OCI-LY7 (cell line): Measurements from ENCODE around the gene GALNT17. TPM values are rescaled to one million over a fixed set of nuclear protein-coding genes. Genes with fewer than 3 reads are reported as not detected.

Experiments used
- BruUV-seq: library from RNA; stranded (reverse); fragments of 400-500 nt; replicated peaks from 2 replicates; lab custom pipeline; 2021; lab: Mats Ljungman, UMichigan
- CTCF ChIA-PET: fragments of 300-600 bp; sonication (Branson Sonifier 250); formaldehyde crosslinking; loops from one replicate; lab custom pipeline; 2022; ENCODE audit warnings: antibody characterized with exemption; ENCODE audit not compliant: unreplicated experiment; lab: Charles Lee
- POLR2A ChIA-PET: fragments of 300-600 bp; sonication (Branson Sonifier 250); formaldehyde crosslinking; loops from one replicate; lab custom pipeline; 2022; ENCODE audit warnings: antibody characterized with exemption; lab: Charles Lee
- DNase-seq: peaks from one replicate; pipeline ENCODE4 v3.0.0-alpha.2; 2015; ENCODE audit warnings: low spot score
- H2AFZ ChIP-seq: fragments of 200-600 bp; sonication (generic), shearing (Covaris generic); 2 replicates; pipeline ENCODE4 v1.6.1; 2014; ENCODE audit warnings: mild to moderate bottlenecking, antibody characterized with exemption, low read length, moderate library complexity
- H3K27ac ChIP-seq: fragments of 200-600 bp; sonication (generic); 2 replicates; pipeline ENCODE4 v1.5.1; 2014; ENCODE audit warnings: mixed run types, low read depth, mild to moderate bottlenecking, moderate library complexity, low read length, inconsistent platforms; ENCODE audit not compliant: poor library complexity, severe bottlenecking
- H3K36me3 ChIP-seq: fragments of 200-600 bp; sonication (generic); 2 replicates; pipeline ENCODE4 v1.6.1; 2014; ENCODE audit warnings: mild to moderate bottlenecking, antibody characterized with exemption, low read length, moderate library complexity, mixed read lengths; ENCODE audit not compliant: insufficient read depth
- H3K4me1 ChIP-seq: fragments of 200-600 bp; sonication (generic); 2 replicates; pipeline ENCODE4 v1.5.1; 2014; ENCODE audit warnings: mild to moderate bottlenecking, low read length; ENCODE audit not compliant: insufficient read depth, poor library complexity, severe bottlenecking
- H3K4me2 ChIP-seq: fragments of 200-600 bp; sonication (generic); 2 replicates; pipeline ENCODE4 v1.6.1; 2014; ENCODE audit warnings: mild to moderate bottlenecking, low read length
- H3K4me3 ChIP-seq: fragments of 200-600 bp; sonication (generic); 2 replicates; pipeline ENCODE4 v1.5.1; 2014; ENCODE audit warnings: mild to moderate bottlenecking, low read depth, low read length; ENCODE audit not compliant: poor library complexity, severe bottlenecking
- H3K79me2 ChIP-seq: fragments of 200-600 bp; sonication (generic); 2 replicates; pipeline ENCODE4 v1.6.1; 2016; ENCODE audit warnings: low read depth, mild to moderate bottlenecking, low read length, moderate library complexity, mixed read lengths; ENCODE audit not compliant: insufficient read depth
- H3K9me2 ChIP-seq: fragments of 200-600 bp; sonication (generic); 2 replicates; pipeline ENCODE4 v1.6.1; 2016; ENCODE audit warnings: mild to moderate bottlenecking, low read length, mixed read lengths; ENCODE audit not compliant: insufficient read depth
- H3K9me3 ChIP-seq: fragments of 200-600 bp; sonication (generic); 2 replicates; pipeline ENCODE4 v1.6.1; 2014; ENCODE audit warnings: mild to moderate bottlenecking, mixed run types, low read length, mixed read lengths
- H4K20me1 ChIP-seq: fragments of 200-600 bp; sonication (generic); 2 replicates; pipeline ENCODE4 v1.6.1; 2014; ENCODE audit warnings: mild to moderate bottlenecking, antibody characterized with exemption, low read length, moderate library complexity, mixed read lengths; ENCODE audit not compliant: insufficient read depth
- EZH2phosphoT487 ChIP-seq: fragments of 200-600 bp; sonication (generic); IDR thresholded peaks from 2 replicates; pipeline ENCODE4 v1.6.1; 2018; ENCODE audit warnings: low read depth, borderline replicate concordance, mild to moderate bottlenecking, mixed run types, antibody characterized with exemption, low read length, moderate library complexity, mixed read lengths
- intact Hi-C: fragments of 100-400 bp; cut with micrococcal nuclease; formaldehyde crosslinking; loops from one replicate; pipeline ENCODE4 v1.10.0; 2022; ENCODE audit not compliant: unreplicated experiment
- total RNA-seq, 2 experiments: library from RNA; depleted of rRNA in 1 of 2; stranded (reverse); fragments of >200 nt in 1 of 2; shearing (Covaris generic) in 1 of 2; gene quantifications; 2 replicates each; pipeline ENCODE4 v1.2.3, GENCODE V29; 2014 to 2022
- TF ChIP-seq, protein P1 (sequence below): fragments of 200-600 bp; sonication (generic); conservative IDR thresholded peaks from 2 replicates; pipeline ENCODE4 v1.5.1; 2014; ENCODE audit warnings: mild to moderate bottlenecking, antibody characterized with exemption, low read length, moderate library complexity, mixed read lengths

GALNT17 gene
- total RNA-seq, 2 experiments from 2014 or later, result not detected

DNA sequence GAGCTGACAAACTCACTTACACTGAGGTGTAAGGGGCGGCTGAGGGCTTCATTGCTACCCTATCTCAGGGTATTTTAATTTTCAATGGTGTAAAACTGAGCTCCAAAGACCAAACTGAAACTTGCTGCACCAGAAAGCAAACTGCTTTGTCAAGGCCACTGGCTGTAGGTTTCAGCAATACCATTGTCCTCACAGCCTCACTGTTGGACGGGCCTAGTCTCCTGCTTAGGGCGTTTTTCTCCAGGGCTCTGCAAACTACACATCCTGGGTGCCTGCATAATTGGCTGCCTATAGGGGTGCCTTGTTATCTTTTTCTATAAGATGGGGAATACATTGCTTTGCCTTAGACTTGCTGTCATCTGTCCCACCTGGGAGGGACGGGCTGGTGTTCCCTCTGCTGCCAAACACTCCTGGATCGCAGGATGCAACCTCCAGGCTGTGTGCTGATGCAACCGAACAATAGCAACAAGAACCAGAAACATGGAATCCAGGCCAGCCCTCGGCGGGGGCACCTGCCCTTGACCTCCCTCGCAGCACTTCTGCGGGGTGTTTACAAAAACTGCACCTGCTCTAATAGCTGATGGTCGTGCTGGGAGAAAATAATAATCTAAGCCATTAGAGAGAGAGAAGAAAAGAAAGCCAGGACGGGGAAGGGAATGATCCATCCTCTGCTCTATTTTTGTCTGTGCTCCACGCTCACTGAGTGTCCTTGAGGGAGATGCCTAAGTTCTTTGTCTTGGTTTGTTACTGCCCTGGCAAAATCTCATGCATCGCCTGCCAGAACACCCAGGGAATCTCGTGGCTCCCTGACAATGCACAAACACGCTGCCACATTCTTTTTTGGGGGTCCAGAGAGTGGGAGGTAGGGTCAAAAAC, 104.5 kb downstream of the GALNT17 start:
- H3K79me2 ChIP-seq, result no peaks in the 10 kb centered on the region
- H3K4me1 ChIP-seq, result no peaks in the 10 kb centered on the region
- POLR2A ChIA-PET, result no interaction called here
- no peak overlapping the region for H2AFZ ChIP-seq
- H3K36me3 ChIP-seq, result no peaks in the 10 kb centered on the region
- intact Hi-C loops, result no loop called here
- no peaks in the 10 kb centered on the region for H3K9me3 ChIP-seq
- H4K20me1 ChIP-seq, result no peaks in the 10 kb centered on the region
- TF ChIP-seq EZH2phosphoT487, result no peak
- TF ChIP-seq, protein P1, sequence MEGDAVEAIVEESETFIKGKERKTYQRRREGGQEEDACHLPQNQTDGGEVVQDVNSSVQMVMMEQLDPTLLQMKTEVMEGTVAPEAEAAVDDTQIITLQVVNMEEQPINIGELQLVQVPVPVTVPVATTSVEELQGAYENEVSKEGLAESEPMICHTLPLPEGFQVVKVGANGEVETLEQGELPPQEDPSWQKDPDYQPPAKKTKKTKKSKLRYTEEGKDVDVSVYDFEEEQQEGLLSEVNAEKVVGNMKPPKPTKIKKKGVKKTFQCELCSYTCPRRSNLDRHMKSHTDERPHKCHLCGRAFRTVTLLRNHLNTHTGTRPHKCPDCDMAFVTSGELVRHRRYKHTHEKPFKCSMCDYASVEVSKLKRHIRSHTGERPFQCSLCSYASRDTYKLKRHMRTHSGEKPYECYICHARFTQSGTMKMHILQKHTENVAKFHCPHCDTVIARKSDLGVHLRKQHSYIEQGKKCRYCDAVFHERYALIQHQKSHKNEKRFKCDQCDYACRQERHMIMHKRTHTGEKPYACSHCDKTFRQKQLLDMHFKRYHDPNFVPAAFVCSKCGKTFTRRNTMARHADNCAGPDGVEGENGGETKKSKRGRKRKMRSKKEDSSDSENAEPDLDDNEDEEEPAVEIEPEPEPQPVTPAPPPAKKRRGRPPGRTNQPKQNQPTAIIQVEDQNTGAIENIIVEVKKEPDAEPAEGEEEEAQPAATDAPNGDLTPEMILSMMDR, result no peak
- no peak for DNase-seq
- CTCF ChIA-PET, result no interaction called here
- H3K4me2 ChIP-seq, result no peak overlapping the region
- no TSS peak for BruUV-seq
- H3K4me3 ChIP-seq, result no peak overlapping the region
- H3K9me2 ChIP-seq, result no peaks in the 10 kb centered on the region
- H3K27ac ChIP-seq, result no peak overlapping the region

DNA sequence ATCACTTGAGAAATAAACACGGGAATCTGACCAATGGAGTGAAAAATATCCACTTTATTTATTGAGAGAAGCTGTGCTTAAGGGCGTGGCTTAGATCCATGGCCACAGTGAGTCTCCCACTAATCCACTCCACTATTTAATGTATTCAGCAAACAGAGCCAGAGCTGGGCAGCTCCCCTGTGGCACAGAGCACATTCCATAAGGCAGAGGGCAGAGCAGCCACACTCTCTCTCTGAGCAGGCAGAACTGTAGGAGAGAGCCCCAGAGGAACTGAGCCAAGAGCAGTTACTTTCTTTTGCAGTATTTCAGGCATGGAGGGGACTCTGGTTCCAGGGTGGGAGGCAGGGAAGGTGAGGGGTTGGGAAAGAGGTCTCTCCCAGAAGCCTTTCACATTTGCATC, 106.0 kb downstream of the GALNT17 start:
- no peaks in the 10 kb centered on the region for H3K36me3 ChIP-seq
- H2AFZ ChIP-seq, result no peak overlapping the region
- no peak overlapping the region for H3K4me2 ChIP-seq
- no peaks in the 10 kb centered on the region for H4K20me1 ChIP-seq
- ChIA-PET POLR2A (no interaction called here), CTCF (interaction anchor here (0.5 kb wide), 1 partner anchor 375 kb away, joined by 3 read pairs; no protein-coding TSS in a partner anchor)
- DNase-seq, result no peak
- intact Hi-C loops, result no loop called here
- no peaks in the 10 kb centered on the region for H3K9me3 ChIP-seq
- H3K4me1 ChIP-seq, result no peaks in the 10 kb centered on the region
- TF ChIP-seq EZH2phosphoT487, result no peak
- TF ChIP-seq, protein P1, result no peak
- H3K27ac ChIP-seq, result no peak overlapping the region
- H3K79me2 ChIP-seq, result no peaks in the 10 kb centered on the region
- BruUV-seq, result no TSS peak
- no peaks in the 10 kb centered on the region for H3K9me2 ChIP-seq
- no peak overlapping the region for H3K4me3 ChIP-seq
